Stimulated activated CD8-positive, alpha-beta memory T cell treated with anti-CD3 and anti-CD28 coated beads, Interleukin-12 subunit alpha, Interleukin-12 subunit beta, amount 100 ng/mL, for 24 hours (primary cell): Measurements from ENCODE around the gene FAM81A.
"Not testable (repeated sequence)": the region's sequence is repeated elsewhere in the genome, so short reads cannot be mapped to it uniquely, and the experiment has no call there.

Experiments
- DNase-seq: peaks from one replicate; pipeline ENCODE4 v3.0.0-alpha.2; 2020; ENCODE audit errors: extremely low read depth

FAM81A gene

GRCh38 chr15:59424616-59425015 is 13.4 kb upstream of the FAM81A start:
- DNase-seq, result no peak

- DNase-seq, result not testable (repeated sequence)
Measured at GRCh38 chr15:59428898-59429297, 9.1 kb upstream of the FAM81A start.

- no peak for DNase-seq
Measured at GRCh38 chr15:59432389-59432788, 5.6 kb upstream of the FAM81A start.

GRCh38 chr15:59434481-59434880 is 3.5 kb upstream of the FAM81A start:
- DNase-seq, result no peak

- DNase-seq, result no peak
Measured at GRCh38 chr15:59436774-59437141, 1.2 kb upstream of the FAM81A start.

- DNase-seq, result no peak
Measured at GRCh38 chr15:59437142-59437816, 707 bp upstream of the FAM81A start.

- DNase-seq, result no peak
Measured at GRCh38 chr15:59438625-59439290, 772 bp downstream of the FAM81A start.

- no peak for DNase-seq
Measured at GRCh38 chr15:59439576-59439975, 1.6 kb downstream of the FAM81A start.

GRCh38 chr15:59443341-59444072 is 5.5 kb downstream of the FAM81A start:
- no peak for DNase-seq

GRCh38 chr15:59444081-59444835 is 6.3 kb downstream of the FAM81A start:
- no peak for DNase-seq

- no peak for DNase-seq
Measured at GRCh38 chr15:59444980-59445545, 7.1 kb downstream of the FAM81A start.

- no peak for DNase-seq
Measured at GRCh38 chr15:59446232-59446957, 8.4 kb downstream of the FAM81A start.

- DNase-seq, result no peak
Measured at GRCh38 chr15:59447367-59447766, 9.4 kb downstream of the FAM81A start.

- DNase-seq, result no peak
Measured at GRCh38 chr15:59448871-59449270, 10.9 kb downstream of the FAM81A start.

- DNase-seq, result no peak
Measured at GRCh38 chr15:59453474-59454215, 15.7 kb downstream of the FAM81A start.

GRCh38 chr15:59456114-59456513 is 18.1 kb downstream of the FAM81A start:
- no peak for DNase-seq

- DNase-seq, result no peak
Measured at GRCh38 chr15:59457103-59457502, 19.1 kb downstream of the FAM81A start.

- DNase-seq, result no peak
Measured at GRCh38 chr15:59461521-59461920, 23.5 kb downstream of the FAM81A start.

- DNase-seq, result no peak
Measured at GRCh38 chr15:59473226-59473625, 35.2 kb downstream of the FAM81A start.

- DNase-seq, result not testable (repeated sequence)
Measured at GRCh38 chr15:59475161-59475560, 37.2 kb downstream of the FAM81A start.
